Ammon's horn (tissue), 1 donor: Measurements from ENCODE around the gene FRMD8.

Source experiments
- DNase-seq: peaks from one replicate; pipeline ENCODE4 v3.0.0-alpha.2; 2016; ENCODE audit warnings: low spot score

Gene FRMD8

GRCh38 chr11:65425105-65425970 lies 38.9 kb downstream of the FRMD8 start:
- DNase-seq, result peak; percentile 50

DNA sequence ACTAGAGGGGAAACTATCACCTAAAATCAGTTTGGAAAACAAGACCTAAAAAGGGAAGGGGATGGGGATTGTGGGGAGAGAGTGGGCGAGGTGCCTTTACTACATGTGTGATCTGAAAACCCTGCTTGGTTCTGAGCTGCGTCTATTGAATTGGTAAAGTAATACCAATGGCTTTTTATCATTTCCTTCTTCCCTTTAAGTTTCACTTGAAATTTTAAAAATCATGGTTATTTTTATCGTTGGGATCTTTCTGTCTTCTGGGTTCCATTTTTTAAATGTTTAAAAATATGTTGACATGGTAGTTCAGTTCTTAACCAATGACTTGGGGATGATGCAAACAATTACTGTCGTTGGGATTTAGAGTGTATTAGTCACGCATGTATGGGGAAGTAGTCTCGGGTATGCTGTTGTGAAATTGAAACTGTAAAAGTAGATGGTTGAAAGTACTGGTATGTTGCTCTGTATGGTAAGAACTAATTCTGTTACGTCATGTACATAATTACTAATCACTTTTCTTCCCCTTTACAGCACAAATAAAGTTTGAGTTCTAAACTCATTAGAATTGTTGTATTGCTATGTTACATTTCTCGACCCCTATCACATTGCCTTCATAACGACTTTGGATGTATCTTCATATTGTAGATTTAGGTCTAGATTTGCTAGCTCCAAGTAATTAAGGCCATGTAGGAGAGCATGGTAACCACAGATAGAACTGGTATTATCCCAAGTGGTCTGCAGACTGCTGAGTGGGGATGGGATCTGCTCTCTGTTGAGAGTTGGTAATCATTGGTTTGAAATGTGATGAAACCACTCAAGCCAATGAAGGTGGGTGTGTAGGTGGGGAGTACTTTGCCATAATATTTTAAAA lies 39.8 kb downstream of the FRMD8 start:
- no peak for DNase-seq

- peak; percentile 45 for DNase-seq
Measured at GRCh38 chr11:65426839-65427690, 40.6 kb downstream of the FRMD8 start.

DNA sequence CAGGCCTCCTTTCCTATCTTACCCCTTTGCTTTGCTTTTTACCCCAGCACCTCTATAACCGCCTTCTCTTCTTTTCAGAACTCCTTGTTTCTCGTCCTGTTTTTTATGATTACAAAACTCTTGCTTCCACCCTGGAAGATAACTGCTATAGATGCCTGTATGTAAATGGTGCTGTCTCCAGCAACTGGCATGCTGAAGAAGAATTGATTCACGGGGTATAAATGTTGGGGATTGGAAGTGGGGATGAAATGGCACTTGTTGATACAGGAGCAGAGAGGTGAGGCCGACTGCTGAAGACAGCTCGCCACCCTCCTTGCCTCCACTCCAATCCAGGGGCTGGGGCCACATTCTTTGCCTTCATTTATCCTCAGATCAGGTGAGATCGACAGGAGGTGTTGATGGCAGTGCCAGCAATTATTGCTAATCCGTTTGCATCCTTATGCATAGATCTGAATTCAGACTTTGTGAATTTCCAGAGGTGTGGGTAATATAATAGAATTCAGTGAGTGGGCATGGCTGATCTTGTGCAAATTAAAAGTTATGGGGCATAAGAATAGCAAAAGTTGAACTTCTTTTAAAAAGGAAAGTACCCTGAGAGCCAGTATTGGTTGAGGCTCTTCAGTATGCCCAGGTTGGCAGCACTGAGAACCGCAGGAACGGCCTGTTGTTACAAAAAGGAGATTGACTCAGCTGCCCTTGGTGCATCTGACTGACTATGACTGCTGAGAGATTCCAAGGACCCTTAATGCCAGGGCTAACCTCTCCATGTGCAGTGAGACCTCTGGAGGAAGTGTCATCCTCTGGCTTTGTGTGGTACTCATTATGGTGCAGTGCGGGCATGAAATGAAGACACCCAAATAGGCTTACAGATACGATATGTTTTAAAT lies 41.5 kb downstream of the FRMD8 start:
- DNase-seq, result peak; percentile 33

DNA sequence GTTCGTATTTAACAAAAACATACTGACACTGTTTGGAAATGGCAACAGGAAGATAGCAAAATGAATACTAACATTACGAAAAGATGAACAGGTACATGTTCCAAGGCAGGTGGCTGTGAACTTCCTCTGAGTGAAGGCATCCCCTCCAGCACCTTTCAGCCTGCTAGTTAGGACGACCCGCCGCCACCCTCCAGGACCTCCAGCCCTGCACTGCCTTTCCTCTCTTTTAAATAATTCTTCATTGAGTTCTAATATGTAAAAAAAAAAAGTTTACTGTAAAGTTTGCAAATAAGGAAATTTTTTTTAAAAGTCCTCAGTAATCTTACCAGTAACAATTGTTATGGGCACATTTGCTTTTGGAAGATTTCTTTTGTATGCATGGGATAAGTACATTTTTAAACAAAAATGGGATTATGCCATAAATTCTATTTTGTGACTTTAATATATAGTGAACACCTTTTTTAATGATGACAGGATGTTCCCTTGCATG lies 42.2 kb downstream of the FRMD8 start:
- no peak for DNase-seq

- peak; percentile 47 for DNase-seq
Measured at GRCh38 chr11:65429068-65429681, 42.7 kb downstream of the FRMD8 start.

DNA sequence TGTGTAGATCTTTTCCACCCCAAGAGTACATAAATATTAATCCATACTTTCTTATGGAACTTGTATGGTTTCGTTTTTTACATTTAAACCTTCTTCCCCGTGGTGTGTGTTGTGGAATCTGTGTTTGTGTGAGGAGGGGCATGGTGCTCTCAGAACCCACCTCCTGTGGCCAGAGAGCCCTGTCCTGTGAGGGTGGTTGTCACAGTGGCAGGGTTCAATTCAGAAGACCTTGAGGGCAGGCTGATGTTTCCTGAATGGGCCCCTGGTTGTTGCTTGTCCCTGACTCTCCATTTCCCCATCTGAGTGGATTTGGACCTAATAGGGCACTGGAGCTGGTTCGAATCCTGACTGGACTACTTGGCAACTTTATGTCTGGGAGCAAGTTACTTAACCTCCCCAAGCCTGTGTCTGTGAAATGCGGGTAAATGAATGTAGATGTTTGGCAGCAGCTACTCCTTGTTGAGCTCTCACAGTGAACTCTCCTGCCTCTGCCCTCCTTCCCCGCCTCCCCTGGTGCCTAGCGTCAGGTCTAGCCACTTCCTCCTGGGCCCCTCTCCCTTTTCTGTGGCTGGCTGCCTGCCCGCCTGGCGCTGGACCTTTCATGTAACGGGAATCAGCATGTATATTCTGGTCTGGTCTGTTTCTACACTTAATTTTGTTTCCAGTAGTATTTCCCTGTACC lies 43.4 kb downstream of the FRMD8 start:
- DNase-seq, result peak; percentile 66

- no peak for DNase-seq
Measured at GRCh38 chr11:65430406-65431217, 44.2 kb downstream of the FRMD8 start.

DNA sequence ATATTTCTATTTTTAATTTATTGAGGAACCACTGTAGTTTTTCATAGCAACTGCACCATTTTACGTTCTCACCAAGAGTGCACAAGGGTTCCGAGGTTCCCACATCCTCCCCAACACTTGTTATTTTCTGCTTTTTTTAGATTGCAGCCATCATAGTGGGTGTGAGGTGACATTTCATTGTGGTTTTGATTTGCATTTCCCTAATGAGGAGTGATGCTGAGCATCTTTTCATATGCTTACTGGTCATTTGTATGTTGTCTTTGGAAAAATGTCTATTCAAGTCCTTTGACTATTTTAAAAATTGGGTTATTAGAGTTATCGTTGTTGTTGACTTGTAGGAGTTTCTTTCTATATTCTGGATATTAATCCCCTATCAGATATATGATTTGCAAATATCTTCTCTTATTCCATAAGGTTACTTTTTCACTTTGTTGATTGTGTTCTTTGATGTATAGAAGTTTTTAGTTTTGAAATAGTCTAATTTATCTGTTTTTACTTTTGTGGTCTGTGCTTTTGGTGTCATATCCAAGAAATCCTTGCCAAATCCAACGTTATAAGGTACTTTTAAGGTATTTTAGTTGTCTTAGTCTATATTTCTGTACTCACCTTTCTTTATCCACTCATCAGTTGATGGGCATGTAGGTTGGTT lies 45.1 kb downstream of the FRMD8 start:
- no peak for DNase-seq

DNA sequence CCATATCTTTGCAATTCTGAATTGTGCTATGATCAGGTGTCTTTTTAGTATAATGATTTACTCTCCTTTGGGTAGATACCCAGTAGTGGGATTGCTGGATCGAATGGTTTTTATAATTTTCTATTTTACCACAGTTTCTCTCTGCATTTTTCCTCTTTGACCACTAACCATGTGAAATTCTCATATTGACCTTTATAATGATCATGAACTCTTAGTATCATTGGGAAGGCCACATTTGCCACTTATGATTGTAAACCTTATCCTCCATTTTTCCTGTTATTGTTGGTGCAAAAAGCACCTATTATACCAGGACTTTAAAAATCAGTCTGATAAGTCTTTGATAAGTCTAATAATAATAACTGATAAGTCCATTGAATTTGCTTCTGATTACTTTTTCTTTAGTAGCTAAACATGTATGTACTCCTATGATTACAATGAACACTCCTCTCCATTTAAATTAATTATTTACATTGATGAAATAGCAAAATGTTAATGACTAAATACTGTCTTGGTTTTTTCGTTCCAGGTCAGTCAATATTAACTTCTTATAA lies 45.7 kb downstream of the FRMD8 start:
- no peak for DNase-seq

DNA sequence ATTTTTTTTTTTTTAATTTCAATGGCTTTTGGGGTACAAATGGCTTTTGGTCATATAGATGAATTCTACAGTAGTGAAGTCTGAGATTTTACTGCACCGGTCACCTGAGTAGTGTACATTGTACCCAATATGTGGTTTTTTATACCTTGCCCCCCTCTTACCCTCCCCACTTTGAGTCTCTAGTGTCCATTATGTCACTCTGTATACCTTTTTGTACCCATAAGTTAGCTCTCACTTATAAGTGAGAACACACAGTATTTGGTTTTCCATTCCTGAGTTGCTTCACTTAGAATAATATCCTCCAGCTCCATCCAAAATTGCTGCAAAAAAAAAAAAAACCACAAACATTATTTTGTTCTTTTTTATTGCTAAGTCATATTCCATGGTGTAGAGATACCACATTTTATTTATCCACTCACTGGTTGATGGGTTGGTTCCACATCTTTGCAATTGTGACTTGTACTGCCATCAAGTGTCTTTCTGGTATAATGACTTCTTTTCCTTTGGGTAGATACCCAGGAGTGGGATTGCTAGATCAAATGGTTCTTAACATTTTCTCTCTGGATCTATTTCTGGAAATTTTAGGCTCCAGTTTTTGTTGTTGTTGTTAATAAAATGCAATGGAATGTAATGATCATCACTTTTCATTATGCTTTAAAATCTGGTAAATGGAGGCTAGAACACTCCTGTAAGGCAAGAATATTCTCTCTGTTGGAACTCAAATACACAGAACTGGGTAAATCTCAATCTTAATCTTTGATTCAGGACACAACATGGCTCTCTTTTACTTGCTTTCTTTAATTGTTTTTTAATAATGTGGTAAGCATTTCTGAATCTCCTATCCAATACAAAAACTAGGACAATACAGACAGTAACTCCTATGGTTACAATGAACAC lies 46.5 kb downstream of the FRMD8 start:
- DNase-seq, result peak; percentile 53

GRCh38 chr11:65433657-65434056 lies 47.2 kb downstream of the FRMD8 start:
- DNase-seq, result no peak

DNA sequence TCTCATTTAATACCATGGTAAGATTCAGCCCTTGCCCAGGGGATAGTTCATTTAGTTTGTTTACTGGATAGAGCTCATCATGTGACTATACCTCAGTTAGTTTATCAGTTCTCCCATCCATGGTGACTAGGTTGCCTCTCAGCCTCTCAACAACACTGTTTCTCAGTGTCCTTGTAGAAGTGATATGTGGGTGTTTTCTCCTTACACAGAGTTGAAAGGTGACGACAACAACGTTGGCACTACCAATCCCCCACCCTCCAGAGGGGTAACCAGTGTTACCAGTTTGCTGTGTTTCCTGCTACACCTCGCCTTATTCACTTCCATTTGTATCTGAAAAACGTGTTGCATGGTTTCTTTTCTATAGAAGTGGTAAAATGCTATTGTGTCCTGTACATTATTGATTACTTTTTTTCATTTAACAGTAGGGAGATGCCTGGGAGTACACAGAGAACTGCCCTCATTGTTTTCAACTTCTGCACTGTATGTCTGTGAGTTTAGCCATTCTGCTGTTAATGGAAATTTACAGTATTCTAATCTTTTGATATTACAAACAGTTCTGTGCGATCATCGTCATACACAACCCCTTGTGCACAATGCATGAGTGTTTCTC lies 47.7 kb downstream of the FRMD8 start:
- DNase-seq, result no peak

GRCh38 chr11:65434667-65435410 lies 48.4 kb downstream of the FRMD8 start:
- DNase-seq, result no peak

- DNase-seq, result no peak
Measured at GRCh38 chr11:65435411-65435931, 49.0 kb downstream of the FRMD8 start.

GRCh38 chr11:65435981-65436411 lies 49.6 kb downstream of the FRMD8 start:
- DNase-seq, result no peak
